GM12873 (cell line): ENCODE measurements around the gene CCDC196.

Experiments used
- TF ChIP-seq, protein P1 (sequence below): IDR thresholded peaks from 2 replicates; pipeline ENCODE4 v1.5.1; 2012; ENCODE audit warnings: low read depth, mild to moderate bottlenecking, moderate library complexity, low read length, control low read depth; ENCODE audit not compliant: insufficient read depth; ENCODE audit errors: missing control alignments

Gene CCDC196

GRCh38 chr14:66459603-66460002 is 26.6 kb upstream of the CCDC196 start:
- TF ChIP-seq, protein P1, sequence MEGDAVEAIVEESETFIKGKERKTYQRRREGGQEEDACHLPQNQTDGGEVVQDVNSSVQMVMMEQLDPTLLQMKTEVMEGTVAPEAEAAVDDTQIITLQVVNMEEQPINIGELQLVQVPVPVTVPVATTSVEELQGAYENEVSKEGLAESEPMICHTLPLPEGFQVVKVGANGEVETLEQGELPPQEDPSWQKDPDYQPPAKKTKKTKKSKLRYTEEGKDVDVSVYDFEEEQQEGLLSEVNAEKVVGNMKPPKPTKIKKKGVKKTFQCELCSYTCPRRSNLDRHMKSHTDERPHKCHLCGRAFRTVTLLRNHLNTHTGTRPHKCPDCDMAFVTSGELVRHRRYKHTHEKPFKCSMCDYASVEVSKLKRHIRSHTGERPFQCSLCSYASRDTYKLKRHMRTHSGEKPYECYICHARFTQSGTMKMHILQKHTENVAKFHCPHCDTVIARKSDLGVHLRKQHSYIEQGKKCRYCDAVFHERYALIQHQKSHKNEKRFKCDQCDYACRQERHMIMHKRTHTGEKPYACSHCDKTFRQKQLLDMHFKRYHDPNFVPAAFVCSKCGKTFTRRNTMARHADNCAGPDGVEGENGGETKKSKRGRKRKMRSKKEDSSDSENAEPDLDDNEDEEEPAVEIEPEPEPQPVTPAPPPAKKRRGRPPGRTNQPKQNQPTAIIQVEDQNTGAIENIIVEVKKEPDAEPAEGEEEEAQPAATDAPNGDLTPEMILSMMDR: no peak

- TF ChIP-seq, protein P1: no peak
Observed at GRCh38 chr14:66464261-66464660, 21.9 kb upstream of the CCDC196 start.

GRCh38 chr14:66468778-66469367 is 17.3 kb upstream of the CCDC196 start:
- TF ChIP-seq, protein P1: no peak

DNA sequence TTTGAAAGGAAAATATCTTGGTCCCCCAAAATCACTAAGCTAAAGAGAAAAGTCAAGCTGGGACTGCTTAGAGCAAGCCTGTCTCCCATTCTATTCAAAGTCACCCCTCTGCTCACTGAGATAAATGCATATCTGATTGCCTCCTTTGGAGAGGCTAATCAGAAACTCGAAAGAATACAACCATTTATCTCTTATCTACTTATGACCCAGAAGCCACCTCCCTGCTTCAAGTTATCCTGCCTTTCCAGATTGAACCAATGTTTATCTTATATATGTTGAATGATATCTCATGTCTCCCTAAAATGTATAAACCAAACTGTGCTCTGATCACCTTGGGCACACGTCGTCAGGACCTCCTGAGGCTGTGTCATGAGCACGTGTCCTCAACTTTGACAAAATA is 14.6 kb upstream of the CCDC196 start:
- TF ChIP-seq, protein P1: no peak

- TF ChIP-seq, protein P1: no peak
Observed at GRCh38 chr14:66472251-66472650, 13.9 kb upstream of the CCDC196 start.

GRCh38 chr14:66473223-66473622 is 12.9 kb upstream of the CCDC196 start:
- TF ChIP-seq, protein P1: no peak

GRCh38 chr14:66476964-66477363 is 9.2 kb upstream of the CCDC196 start:
- TF ChIP-seq, protein P1: no peak
